GM19099 (cell line): ENCODE results near the gene PPP4R3B.

Source experiments
- POLR2A ChIP-seq: IDR thresholded peaks from 3 replicates; pipeline ENCODE4 v1.6.1; 2011; ENCODE audit warnings: low read depth; ENCODE audit not compliant: insufficient read length; ENCODE audit errors: extremely low read depth

PPP4R3B gene

DNA sequence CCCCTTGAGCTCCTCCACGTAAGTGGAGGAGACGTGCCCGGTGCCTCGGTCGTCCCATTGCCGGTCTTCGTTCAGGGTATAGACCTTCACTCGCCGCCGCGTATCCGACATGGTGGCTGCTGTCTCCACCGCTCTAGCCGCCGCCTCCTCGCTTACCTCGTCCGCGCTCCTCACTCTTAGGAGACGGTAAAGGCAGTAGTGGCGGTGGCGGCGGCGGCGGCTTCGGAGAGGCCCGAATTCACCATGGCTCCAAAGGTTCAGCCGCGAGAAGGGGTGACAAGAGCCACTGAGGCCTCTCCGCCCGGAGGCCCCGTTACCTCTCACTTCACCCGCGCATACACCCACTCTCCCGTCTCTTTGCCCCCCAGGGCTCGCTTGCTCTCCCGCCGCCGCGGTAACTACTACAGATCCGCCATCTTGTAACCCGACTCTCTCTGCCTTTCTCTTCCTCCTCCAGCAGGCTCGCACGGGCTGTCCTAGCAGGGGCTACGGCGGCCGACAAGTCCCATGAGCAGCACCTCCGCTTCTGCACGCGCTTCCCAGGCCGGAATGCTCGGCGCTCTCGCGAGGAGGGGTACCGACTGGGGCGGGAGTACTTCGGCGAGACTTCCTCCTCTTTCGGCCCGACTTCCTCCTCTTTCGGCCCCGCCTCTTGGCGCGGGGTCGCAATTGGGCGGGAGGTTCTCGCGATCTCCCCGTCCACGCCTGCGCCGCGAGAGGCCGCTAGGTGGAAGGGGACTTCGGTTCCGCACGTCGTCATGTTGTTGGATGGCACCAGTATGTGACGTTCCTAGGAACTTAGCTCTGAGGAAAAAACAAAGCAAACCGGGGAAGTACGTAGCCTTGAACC, at the start of gene PPP4R3B:
PPP4R3B (minus strand) TSS at position 448 of the 850 bp plus-strand sequence; CDS start at position 111, 337 bp downstream.
- TF ChIP-seq POLR2A, result peak; percentile 77

DNA sequence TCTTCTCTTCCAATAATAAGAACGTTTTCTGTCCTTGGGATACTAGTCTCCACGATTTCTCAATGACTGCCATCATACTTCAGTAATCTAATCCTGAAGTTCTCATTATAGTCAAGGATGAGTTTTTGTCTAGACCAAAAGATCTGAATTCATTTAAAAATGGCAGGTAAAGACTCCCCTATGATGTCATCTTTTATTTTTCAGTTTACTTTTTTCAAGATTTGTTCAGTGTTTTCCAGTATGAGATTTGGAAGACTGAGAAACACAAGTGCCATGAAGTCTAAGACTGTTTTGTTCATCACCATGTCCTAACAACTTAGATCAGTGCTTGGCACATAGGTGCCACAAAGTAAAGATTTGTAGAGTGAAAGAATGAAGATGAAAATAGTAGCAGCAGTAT, 35.8 kb upstream of the PPP4R3B start:
- TF ChIP-seq POLR2A, result no peak

DNA sequence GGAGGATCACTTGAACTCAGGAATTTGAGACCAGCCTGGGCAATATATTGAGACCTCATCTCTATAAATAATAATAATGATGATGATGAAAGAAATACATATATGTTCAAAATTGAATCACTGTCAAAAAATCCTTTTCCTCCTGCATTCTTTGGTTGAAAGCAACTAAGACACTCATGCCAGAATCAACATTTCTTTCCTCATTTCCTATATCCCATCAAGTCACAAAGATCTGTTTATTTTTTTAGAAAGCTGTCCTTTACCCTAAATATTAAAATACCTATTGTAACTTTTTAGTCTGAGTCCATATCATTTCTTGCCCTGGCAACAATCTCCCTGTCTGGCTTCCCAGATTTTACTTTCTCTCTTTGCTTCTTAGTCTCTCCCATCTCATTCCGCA, 31.8 kb upstream of the PPP4R3B start:
- no peak for TF ChIP-seq POLR2A

DNA sequence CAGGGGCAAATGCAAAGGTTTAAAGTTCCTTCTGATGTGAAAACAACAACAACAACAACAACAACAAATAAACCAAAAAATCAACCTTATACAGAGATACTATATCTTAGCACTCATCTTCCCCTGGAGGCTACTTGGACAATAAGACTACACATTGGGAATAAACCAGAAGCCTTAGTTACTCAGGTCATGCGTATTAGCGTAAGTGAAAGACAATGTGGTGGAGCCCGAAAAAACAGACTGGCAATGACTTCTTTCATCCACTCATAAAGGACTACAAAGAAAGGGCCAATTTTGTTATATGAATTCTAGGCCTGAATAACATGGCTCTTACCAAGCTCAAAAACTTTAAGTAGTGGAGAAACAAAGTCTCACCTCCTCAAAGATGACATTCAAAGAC, 19.4 kb upstream of the PPP4R3B start:
- TF ChIP-seq POLR2A, result no peak

DNA sequence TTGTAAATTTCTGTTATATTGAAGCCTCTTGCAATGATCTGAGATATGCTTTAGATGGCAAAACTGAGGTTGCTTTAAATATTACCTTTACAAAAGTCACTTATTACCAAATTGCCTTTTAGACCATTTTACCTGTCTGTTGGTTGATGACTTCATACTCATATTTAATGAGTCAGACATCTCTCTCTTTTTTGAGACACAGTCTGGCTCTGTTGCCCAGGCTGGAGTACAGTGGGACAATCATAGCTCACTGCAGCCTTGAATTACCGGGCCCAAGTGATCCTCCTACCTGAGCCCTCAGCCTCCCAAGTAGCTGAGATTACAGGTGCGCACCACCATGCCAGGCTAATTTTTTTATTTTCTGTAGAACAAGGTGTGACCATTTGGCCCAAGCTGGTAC, 11.5 kb upstream of the PPP4R3B start:
- no peak for TF ChIP-seq POLR2A

DNA sequence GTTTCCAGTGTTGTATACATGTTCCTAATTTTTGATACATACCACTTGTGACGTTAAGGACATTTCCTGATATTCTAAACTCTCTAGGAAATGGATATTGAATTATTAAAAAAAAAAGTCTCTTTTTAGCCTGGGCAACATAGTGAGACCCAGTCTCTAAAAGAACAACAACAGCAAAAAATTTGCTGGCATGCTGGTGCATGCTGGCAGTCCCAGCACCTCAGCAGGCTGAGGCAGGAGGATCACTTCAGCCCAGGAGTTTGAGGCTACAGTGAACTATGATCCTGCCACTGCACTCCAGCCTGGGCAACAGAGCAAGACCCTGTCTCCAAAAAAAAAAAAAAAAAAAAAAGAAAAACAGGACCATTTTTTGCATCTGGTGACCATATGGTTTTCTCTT, 10.5 kb upstream of the PPP4R3B start:
- no peak for TF ChIP-seq POLR2A

DNA sequence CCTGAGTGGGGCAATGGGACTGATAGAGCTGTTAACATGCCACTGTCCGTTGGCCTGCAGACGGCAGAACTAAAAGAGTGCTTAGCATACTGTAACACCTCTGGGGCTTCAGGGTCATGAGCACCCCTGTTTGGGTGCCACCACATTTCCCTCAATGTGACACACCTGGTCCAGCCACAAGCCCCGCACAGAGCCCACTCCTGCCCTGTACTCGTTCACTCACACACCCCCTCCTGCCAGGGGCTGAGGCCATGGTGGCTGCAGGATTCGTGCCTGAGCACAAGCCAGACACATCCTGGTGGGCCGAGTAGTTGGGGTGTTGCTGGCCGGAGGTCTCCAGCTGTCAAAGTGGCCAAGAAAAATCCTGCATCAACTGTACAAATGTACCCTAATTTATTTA, 4.4 kb upstream of the PPP4R3B start:
- no peak for TF ChIP-seq POLR2A

DNA sequence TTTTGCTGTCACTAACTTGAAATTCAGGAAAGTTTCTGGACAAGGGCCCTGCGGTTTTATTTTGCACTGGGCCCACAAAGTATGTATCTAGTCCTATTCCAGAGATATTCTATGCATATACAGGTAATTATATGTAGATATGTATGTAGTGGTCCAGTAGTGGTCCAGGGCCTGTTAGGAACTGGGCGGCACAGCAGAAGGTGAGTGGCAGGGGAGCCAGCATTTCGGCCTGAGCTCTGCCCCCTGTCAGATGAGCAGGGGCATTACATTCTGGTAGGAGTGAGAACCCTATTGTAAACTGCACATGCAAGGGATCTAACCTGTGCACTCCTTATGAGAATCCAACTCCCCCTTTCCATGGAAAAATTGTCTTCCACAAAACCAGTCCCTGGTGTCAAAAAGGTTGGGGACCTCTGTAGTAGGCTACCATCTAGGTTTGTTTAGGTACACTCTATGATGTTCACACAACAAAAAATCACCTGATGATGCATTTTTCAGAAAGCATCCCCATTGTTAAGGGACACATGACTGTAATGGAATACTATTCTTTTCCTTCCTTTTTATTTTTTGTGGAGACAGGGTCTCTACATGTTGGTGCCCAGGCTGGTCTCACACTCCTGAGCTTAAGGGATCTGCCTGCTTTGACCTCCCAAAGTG, 2.8 kb upstream of the PPP4R3B start:
- TF ChIP-seq POLR2A, result no peak

DNA sequence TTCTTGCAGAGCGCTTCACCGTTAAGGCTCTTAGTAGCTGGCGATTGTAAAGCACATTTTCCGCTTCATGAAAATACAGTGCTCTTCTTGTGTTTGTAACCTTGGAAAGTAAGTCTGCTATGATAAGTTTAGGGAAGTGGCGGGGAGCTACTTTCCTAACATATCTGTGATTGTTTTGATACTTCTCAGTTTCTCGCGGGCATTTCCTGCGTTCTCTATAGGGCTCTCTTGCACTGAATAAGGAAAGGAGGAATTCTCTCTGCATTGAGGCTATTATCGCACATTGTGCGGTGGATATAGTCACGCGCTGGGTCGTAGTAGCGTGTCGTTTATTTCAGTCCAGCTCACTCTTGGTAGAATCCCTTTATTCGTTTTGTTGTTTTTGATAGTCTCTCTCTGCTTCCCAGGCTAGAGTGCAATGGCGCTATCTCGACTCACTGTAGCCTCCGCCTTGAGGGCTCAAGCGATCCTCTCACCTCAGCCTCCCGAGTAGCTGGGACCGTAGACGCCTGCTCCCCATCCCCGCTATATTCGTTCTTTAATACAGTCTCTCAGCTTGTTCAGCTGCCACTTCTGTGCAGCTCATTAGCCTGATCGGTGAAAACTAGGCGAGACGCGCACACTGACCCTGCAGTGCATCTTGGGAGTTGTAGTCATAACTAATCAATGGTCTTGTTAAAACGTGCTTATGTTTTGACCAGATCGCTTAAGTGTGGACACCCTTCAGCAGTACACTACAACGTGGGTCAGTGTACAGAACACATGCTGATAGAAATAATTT, 1.0 kb upstream of the PPP4R3B start:
- TF ChIP-seq POLR2A, result no peak

DNA sequence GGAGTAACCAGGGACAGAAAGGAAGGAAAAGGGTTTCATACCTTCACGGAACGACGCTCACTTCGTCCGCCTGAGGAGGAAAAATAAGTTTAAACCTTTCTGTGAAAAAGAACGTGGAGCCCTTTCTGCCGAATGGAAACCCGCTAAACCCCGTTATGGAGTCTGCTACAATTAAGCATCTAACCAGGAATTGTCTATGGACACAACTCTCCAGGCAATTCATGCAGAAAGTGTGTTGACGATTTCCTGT, 528 bp upstream of the PPP4R3B start:
- TF ChIP-seq POLR2A, result no peak

DNA sequence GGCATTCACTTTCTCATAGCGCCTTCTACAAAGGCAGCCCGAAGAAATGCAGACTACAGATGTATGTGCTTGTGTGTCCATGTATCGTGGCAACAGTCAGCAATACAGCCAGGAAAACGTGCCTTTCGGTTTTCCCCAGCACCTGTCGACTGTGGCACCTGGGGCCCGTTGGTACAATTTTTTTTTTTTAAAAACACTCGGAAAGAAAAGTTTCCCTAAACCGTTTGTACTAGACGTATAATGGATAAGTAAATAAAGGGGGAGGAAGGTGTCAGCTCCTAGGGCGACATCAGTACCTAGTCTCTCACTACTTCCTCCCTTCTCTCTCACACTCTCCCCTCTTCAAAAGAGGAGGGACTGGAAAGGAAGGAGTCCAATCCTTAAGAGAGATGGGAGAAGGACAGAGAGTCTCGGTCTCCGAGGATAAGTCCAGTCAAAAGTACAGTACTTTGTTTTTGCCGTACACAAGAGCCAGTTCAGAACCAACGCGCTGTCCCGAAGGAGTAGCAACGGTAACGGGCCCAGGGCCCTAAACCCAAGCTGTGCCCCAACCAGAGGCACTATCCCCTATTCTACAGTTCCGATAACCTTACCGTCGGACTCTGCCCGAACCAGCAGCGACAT, 759 bp downstream of the PPP4R3B start:
- TF ChIP-seq POLR2A, result peak; percentile 32

DNA sequence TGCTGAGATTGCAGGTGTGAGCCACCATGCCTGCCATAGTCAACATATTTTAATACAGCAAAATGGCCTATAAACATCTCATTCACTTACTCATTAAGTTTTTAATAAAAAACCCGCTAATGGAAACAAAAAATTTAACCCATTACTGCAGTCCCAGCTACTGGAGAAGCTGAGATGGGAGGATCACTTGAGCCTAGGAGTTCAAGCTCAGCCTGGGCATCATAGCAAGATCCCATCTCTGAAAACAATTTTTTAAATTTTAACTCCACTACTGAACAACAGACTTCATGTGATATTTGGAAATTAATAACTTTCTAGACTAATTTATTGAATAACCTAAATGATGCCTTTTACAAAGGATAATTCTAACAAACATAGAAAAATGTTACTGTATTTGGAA, 5.4 kb downstream of the PPP4R3B start:
- no peak for TF ChIP-seq POLR2A

DNA sequence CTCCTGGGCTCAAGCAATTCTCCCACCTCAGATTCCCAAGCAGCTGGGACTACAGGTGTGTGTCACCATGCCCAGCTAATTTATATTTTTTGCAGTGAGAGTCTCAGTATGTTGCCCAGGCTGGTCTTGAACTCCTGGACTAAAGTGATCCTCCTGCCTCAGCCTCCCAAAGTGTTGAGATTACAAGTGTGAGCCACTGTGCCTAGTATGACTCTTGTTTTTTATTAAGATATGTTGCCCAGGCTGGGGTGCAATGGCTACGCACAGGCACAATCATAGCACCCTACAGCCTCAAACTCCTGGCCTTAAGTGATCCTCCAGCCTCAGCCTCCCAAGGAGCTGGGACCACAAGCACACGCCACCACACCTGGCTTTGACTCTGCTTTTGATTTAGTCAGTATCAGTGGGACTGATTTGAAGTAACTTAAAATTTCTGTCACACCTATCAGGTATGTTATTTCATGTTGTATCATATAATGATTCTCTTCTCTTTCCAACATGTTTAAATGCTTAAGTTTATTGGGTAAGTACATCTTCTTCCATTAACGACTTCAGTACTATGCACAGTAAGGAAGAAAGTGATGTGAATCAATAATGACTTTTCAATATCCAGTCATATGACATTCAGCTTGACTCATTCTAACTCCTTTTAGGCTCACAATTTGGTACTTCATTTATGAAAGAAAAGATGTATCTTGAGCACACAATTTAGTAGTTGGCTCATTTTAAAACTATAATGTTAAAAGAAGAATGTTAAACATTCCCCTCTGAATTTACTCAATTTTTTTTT, 6.3 kb downstream of the PPP4R3B start:
- no peak for TF ChIP-seq POLR2A

DNA sequence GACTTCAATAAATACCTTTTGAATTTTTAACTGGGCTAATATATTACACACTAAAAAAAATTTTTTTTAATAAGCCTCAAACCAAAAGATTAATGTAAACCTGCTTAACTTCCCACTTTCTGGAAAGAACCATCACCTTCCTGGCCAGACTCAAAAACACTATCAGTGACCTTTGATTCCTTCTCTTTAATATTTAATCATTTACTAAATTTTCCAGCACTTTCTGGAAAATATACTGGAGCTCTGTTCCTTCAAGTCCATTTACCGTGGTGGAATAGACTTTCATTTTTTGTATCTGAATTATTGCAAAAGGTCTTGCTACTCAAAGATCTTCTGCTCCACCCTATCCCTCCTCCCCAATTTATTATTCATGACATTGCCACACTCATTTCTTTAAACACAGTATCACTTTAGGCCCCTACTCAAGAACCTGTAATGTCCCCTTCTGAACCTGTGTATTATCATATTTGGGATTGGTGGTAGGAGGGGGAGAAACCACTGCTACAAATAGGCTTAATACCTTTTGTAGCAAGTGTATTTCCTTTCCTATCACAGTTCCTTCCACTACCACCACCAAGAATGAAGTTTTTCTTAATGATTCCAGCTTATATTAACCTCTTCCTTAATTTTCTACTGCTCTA, 7.4 kb downstream of the PPP4R3B start:
- TF ChIP-seq POLR2A, result no peak
